ENCODE data around the gene RXRA. TPM values are rescaled to one million over a fixed set of nuclear protein-coding genes. Genes with fewer than 3 reads are reported as not detected.

The RXRA gene
- total RNA-seq, 4 donors from 2014 or later, result 53.3 to 87.8 (median 69.6) TPM

DNA sequence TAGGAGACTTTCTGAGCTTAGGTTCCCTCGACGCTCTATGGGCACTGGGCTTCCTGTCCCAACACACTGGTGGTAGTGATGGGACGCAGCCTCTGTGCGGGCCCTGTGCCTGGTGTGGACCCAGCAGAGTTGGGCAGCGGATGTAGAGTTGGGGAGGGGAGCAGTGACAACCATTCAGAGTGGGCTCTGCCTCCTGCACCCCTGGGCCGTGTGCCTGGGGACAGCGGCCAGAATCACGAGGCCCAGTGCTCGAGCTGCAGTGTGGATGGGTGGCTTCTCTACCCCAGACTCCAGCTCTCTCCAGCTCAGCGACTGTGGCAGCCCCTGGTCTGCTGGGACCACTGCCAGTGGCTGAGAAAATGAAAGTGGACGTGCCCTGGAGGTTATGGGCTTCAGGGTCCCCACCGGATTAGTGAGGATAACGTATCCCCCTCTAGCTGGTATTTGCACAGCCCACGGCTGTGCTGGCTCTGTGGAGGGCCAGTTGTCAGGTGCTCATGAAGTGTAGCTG, 18.6 kb downstream of the RXRA start:
- no peak for ATAC-seq (ENCODE audit: low FRiP score)
- TF ChIP-seq, protein P1, sequence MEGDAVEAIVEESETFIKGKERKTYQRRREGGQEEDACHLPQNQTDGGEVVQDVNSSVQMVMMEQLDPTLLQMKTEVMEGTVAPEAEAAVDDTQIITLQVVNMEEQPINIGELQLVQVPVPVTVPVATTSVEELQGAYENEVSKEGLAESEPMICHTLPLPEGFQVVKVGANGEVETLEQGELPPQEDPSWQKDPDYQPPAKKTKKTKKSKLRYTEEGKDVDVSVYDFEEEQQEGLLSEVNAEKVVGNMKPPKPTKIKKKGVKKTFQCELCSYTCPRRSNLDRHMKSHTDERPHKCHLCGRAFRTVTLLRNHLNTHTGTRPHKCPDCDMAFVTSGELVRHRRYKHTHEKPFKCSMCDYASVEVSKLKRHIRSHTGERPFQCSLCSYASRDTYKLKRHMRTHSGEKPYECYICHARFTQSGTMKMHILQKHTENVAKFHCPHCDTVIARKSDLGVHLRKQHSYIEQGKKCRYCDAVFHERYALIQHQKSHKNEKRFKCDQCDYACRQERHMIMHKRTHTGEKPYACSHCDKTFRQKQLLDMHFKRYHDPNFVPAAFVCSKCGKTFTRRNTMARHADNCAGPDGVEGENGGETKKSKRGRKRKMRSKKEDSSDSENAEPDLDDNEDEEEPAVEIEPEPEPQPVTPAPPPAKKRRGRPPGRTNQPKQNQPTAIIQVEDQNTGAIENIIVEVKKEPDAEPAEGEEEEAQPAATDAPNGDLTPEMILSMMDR (IDR thresholded peaks at IDR 0.05), result no peak
- no peak for DNase-seq (ENCODE audit: low spot score)

DNA sequence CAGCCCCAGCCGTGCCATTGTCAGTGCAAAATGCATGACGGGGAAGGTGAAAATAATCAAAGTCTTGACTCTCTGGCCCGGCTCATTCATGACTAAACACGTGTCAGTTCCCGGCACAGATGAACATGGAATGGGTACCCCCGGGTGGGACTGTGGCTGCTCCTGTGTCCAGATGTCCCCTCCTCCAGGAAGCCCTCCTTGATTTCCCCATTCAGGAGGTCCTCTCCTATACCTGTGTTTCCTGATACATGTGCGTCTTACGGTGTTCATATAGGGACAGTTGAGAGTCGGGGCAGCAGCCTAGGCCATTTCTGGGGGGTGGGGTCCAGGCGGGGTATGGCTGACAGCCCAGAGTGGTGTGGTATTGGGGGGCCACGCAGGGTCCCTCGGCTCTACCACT, 19.5 kb downstream of the RXRA start:
- ATAC-seq (ENCODE audit: low FRiP score), result no peak
- TF ChIP-seq, protein P1 (IDR thresholded peaks at IDR 0.05), result no peak
- DNase-seq (ENCODE audit: low spot score), result no peak

DNA sequence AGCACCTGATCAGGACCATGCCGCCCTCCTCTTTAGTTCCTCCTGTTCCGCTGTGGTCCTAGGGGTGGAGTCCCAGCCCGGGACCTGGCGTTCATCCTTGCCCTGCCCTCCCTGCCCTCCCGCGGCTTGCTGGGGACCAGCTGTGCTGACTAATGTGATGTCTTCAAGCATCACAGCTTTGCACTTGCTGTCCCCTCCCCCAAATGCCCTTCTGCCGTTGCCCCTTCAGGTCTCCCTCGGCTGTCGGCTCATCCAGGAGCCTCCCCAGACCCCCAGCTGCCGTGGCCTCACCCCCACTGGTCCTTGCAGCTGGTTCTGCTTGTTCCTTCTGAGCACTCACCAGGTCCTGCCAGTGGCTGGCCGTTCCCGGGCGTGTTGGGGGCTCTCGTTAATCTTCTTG, 19.9 kb downstream of the RXRA start:
- ATAC-seq (ENCODE audit: low FRiP score) (no peak), DNase-seq (ENCODE audit: low spot score) (no peak)
- TF ChIP-seq, protein P1 (IDR thresholded peaks at IDR 0.05), result no peak

DNA sequence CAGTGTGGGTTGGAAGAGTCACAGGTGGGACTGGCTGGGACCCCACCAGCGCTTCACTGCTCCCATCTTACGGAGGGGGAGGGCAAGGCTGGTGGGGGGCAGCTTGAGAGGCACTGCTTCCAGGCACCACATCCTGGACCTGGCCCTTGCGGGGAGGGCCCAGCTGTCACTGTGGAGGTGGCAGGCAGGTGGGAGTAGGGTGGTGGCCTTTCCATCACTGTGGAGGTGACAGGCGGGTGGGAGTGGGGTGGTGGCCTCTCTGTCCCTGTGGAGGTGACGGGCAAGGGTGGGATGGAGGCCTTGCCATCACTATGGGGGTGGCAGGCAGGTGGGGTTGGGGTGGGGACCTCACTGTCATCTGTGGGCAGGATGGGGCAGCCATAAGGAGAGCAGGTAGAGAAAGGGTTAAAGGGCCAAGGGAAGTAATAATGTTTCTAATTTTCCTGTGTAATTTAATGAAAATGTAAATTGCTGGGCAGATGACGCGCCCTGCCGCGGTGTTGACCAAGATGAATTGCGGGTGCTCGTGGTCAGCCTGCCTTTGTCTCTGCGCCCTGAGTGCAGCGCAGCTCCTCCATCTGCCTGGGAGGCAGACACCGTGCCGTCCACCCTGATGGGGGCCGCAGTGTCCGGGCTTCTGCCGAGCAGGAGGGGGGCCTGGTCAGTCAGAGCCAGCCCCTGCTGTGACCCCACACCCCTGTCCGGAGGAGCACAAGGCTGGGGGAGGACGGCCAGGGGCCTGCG, 20.8 kb downstream of the RXRA start:
- ATAC-seq (ENCODE audit: low FRiP score) (no peak), DNase-seq (ENCODE audit: low spot score) (no peak)
- TF ChIP-seq, protein P1 (IDR thresholded peaks at IDR 0.05), result no peak

DNA sequence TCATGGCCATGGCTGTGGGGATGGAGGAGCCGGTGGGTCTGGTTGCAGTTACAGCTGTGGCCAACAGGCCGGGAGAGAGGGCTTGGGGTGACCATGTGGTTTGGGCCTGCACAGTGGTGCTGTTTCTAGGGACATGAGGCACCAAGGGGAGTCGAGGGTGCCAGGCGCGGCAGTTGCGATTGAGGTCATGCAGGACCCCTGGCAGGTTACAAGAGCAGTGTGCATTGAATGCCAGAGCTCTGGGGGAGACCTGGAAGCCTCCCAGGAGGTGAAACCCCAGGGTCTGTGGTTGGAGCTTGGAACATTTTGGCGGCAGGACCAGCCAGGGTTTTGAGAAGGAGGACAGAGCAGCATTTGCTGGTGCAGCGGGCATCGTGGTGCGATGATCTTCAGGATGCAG, 21.7 kb downstream of the RXRA start:
- TF ChIP-seq, protein P1 (IDR thresholded peaks at IDR 0.05), result no peak
- ATAC-seq (ENCODE audit: low FRiP score), result no peak

DNA sequence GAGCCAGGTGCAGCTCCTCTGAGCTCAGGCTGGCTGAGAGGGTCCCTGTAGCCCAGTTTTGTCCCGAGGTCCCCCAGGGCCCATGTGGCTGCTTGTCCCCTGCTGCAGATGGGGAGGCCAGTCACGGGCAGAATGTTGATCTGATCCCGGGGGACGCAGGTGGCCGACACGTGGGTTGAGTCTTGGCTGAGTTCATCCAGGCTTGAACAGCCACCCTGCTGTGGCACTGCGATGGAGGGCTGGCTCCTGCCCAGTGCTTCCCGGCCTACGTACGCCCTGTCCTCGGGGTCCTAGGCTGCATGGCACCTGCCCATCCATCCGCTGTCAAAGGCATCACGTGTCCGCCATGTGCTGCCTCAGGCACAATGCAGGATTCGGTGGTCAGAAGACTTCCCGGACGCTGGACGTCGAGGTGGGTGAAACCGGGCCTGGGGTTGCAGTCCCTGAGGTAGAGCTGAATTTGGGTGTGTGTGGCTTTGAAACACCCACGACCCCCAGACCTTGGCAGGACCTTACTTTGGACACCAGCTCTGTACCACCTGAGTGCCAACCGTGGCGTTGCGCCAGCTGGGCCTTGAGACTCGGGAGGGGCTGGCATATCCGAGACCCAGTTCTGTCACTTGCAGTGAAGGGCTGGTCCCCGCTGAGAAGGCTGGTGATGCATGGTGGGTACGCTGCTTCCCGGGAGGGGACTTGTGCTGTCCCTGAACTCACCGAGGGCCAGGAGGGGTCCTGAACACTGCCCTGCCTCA, 22.3 kb downstream of the RXRA start:
- TF ChIP-seq, protein P1 (IDR thresholded peaks at IDR 0.05), result no peak
- ATAC-seq (ENCODE audit: low FRiP score), result no peak
- DNase-seq (ENCODE audit: low spot score), result no peak

More for the DNA sequence above, 21.7 kb downstream of the RXRA start:
- no peak for DNase-seq (ENCODE audit: low spot score)
